SK-N-DZ (cell line): Measurements from ENCODE around the gene OMP.

Experiments used
- DNase-seq: peaks from one replicate; pipeline ENCODE4 v3.0.0-alpha.2; 2015; ENCODE audit warnings: low spot score

OMP gene

GRCh38 chr11:77121876-77122575 is 19.4 kb downstream of the OMP start:
- no peak for DNase-seq

- no peak for DNase-seq
Measured at GRCh38 chr11:77122576-77123212, 20.1 kb downstream of the OMP start.

- DNase-seq = no peak
Measured at GRCh38 chr11:77123591-77123990, 21.0 kb downstream of the OMP start.

GRCh38 chr11:77124041-77124440 is 21.4 kb downstream of the OMP start:
- DNase-seq = no peak

- DNase-seq = no peak
Measured at GRCh38 chr11:77124488-77124887, 21.8 kb downstream of the OMP start.

- no peak for DNase-seq
Measured at GRCh38 chr11:77125191-77125590, 22.6 kb downstream of the OMP start.

GRCh38 chr11:77125695-77126094 is 23.1 kb downstream of the OMP start:
- no peak for DNase-seq

- no peak for DNase-seq
Measured at GRCh38 chr11:77126156-77126775, 23.6 kb downstream of the OMP start.

GRCh38 chr11:77126861-77127234 is 24.2 kb downstream of the OMP start:
- DNase-seq = no peak

GRCh38 chr11:77127235-77127911 is 24.7 kb downstream of the OMP start:
- peak; percentile 63 for DNase-seq

GRCh38 chr11:77127920-77128691 is 25.5 kb downstream of the OMP start, which contains the start of gene MYO7A:
Gene MYO7A (plus strand): TSS chr11:77128246. CDS start chr11:77130635, 2,389 bp downstream.
- peak; percentile 88 for DNase-seq

- DNase-seq = no peak
Measured at GRCh38 chr11:77129069-77129841, 26.6 kb downstream of the OMP start.

GRCh38 chr11:77129842-77130756 is 27.5 kb downstream of the OMP start:
- no peak for DNase-seq

GRCh38 chr11:77130763-77131513 is 28.3 kb downstream of the OMP start:
- no peak for DNase-seq

GRCh38 chr11:77131560-77131959 is 28.9 kb downstream of the OMP start:
- no peak for DNase-seq

GRCh38 chr11:77135069-77135468 is 32.4 kb downstream of the OMP start:
- DNase-seq = no peak

- DNase-seq = no peak
Measured at GRCh38 chr11:77136074-77136473, 33.4 kb downstream of the OMP start.

GRCh38 chr11:77136784-77137420 is 34.3 kb downstream of the OMP start:
- DNase-seq = no peak
